NCI-H510A treated with DMSO at 0.1 percent for 48 hours (cell line): ENCODE measurements around the gene CNPY1.

Experiments used
- DNase-seq: peaks from one replicate; lab custom pipeline; 2025; lab: John Stamatoyannopoulos, UW

CNPY1 gene

GRCh38 chr7:155511702-155511996 is 34.7 kb downstream of the CNPY1 start:
- DNase-seq, result no peak

- no peak for DNase-seq
Observed at GRCh38 chr7:155510975-155511701, 35.2 kb downstream of the CNPY1 start.

GRCh38 chr7:155509725-155510551 is 36.4 kb downstream of the CNPY1 start:
- DNase-seq, result no peak

- DNase-seq, result no peak
Observed at GRCh38 chr7:155509359-155509724, 37.0 kb downstream of the CNPY1 start.

GRCh38 chr7:155508376-155509358 is 37.7 kb downstream of the CNPY1 start:
- DNase-seq, result no peak

- DNase-seq, result no peak
Observed at GRCh38 chr7:155507576-155507975, 38.8 kb downstream of the CNPY1 start.

GRCh38 chr7:155506854-155507337 is 39.5 kb downstream of the CNPY1 start:
- DNase-seq, result no peak

GRCh38 chr7:155505422-155505793 is 41.0 kb downstream of the CNPY1 start:
- DNase-seq, result no peak

GRCh38 chr7:155497149-155497901 is 49.0 kb downstream of the CNPY1 start:
- DNase-seq, result no peak

GRCh38 chr7:155496267-155497005 is 49.9 kb downstream of the CNPY1 start:
- DNase-seq, result no peak

- no peak for DNase-seq
Observed at GRCh38 chr7:155495440-155496248, 50.7 kb downstream of the CNPY1 start.

- no peak for DNase-seq
Observed at GRCh38 chr7:155494551-155494950, 51.8 kb downstream of the CNPY1 start.

GRCh38 chr7:155493744-155494538 is 52.4 kb downstream of the CNPY1 start:
- DNase-seq, result no peak

GRCh38 chr7:155491812-155492211 is 54.5 kb downstream of the CNPY1 start:
- no peak for DNase-seq

GRCh38 chr7:155490697-155491628 is 55.4 kb downstream of the CNPY1 start:
- no peak for DNase-seq

- DNase-seq, result no peak
Observed at GRCh38 chr7:155489862-155490696, 56.3 kb downstream of the CNPY1 start.
